GM18498 (cell line): Measurements from ENCODE around the gene MSLN.

ENCODE experiments used
- ATAC-seq: cut with Tn5 transposase; IDR thresholded peaks from one replicate; pipeline ENCODE4 v1.9.1; 2021; ENCODE audit warnings: mild to moderate bottlenecking, moderate library complexity; ENCODE audit not compliant: unreplicated experiment

Gene MSLN

DNA sequence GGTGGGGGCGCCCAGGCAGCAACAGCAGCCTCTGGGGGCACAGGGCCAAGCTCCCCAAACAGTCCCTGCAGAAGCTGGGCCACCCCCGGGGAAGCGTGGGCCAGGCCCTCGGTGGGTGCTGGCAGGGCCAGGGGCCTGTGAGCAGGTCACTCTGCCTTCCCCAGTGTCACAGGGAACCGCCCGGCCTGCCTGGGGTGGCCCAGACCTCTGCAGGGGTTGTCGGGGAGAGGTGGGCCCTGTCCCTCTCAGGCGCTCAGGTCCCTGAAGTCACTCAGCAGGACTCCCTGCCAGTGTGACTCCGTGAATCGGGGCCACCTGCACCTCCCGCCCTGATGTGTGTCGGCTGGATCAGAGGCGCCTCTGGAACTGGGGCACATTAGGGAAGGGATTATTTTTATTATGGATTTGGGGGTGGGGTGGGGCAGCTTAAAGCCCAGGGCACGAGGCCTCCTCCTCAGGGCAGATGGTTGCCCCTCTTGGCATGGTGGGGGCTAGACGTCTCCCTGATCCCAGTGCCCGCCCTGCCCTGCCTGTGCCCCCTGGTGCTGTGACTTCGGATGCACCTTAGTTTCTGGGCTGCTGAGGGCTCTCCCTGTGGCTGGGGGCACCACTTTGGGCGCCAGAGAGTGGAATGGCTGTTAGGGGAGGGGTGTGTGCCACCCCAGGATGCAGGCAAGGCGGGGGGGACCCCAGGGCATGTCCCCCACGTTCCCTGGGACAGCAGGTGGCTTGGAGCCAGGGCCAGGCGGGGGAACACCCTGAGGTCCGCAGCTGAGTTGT, 41.2 kb downstream of the MSLN start:
- ATAC-seq, result no peak

DNA sequence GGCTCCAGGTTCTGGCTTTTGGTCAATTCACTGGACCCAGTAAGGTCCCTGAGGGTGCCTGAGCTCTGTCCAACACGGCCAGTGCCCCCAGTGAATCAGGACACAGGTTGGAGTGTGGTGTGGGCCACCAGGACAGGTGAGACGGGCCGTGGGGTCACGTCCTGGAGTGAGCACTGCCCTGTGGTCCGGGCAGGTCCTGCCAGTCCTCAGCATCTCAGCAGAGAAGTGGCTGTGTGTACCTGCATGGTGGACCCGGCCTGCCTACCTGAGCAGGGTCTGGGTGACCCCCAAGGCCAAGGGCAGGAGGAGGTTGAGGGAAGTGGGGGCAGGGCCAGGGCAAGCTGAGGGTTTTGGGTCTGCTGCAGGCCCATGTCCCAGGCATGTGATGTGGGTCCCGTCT, 41.9 kb downstream of the MSLN start:
- no peak for ATAC-seq

DNA sequence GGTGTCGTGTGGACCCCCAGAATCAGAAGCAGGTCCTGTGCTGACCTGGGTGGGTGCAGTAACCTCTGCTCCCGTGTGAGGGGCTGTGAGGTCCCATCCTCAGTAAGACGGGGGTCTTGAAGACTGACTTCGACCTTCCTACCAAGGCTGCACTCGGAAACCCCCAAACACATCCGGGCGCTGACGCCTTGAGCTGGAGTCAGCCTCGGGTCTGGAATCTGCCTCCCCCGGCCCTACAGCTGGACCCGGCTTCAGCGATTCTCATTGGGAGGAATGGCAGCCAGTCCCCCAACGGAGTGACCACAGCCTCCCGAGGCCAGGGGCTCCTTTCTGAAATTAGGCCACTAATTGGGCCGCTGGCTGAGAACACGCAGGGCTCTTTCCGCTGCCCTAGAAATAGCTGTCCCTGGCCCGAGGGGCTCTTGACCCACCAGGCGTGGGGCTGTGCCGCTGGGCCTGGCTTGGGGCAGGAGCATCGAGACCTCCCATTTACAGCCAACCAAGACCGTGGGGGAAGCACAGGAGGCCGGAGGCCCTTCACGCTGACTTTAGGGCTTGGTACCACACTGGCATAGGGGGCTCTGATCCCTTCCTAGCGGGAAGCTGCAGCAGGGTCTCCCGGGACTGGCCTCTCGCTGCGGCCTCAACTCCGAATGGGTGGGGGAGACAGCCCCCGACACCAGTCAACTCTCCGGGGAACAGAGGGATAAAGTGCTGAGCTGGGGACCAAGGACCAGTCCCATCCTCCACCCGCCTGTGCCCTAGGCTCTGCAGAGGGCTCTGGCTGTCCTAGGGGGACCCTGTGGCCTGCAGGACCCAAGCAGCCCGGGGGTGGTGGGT, 42.6 kb downstream of the MSLN start:
- no peak for ATAC-seq

GRCh38 chr16:803754-804080, 43.2 kb downstream of the MSLN start:
- no peak for ATAC-seq

DNA sequence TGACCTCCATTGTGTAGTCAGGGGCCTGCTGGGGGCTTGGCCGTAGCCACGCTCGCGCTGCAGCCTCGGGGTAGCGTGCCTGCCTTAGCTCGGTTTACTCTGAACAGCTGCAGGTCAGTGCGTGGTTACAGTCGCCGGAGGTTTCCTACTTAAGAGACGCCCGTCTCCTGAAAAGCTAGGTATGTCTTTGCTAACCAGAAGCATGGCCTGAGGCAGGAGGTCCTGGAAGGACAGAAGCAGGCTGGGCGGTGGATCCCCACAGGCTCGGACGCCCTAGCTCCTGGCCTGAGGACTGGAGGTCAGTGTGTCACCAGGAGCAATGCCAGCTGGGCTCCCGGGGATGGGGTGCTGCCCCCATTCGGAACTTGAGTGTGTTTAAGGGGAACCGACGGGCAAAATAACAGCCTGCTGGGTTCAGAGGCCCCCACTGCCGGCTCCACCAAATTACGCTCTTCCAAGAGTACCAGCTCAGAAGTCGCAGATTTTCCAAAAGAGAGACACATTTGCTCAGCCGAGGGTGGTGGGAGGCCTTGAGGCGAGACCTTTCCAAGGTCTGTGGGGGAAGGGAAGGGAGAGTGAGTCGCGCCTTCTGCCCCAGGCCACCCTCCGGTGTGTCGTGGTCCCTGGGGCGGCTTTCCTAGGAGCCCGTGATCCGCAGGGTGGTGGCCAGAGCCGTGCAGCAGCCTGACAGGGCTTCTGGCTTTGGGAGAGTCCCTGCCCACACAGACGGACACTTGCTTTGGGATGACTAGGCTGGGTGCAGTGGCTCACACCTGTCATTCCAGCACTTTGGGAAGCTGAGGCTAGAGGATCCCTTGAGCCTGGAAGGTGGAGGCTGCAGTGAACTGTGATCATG, 43.9 kb downstream of the MSLN start:
- no peak for ATAC-seq

- ATAC-seq, result no peak
Measured at GRCh38 chr16:805474-805873, 44.9 kb downstream of the MSLN start.

- ATAC-seq, result peak; percentile 93
Measured at GRCh38 chr16:807347-808084, 47.0 kb downstream of the MSLN start.

- no peak for ATAC-seq
Measured at GRCh38 chr16:808085-808386, 47.5 kb downstream of the MSLN start.

GRCh38 chr16:813204-813915, 52.8 kb downstream of the MSLN start:
- no peak for ATAC-seq

DNA sequence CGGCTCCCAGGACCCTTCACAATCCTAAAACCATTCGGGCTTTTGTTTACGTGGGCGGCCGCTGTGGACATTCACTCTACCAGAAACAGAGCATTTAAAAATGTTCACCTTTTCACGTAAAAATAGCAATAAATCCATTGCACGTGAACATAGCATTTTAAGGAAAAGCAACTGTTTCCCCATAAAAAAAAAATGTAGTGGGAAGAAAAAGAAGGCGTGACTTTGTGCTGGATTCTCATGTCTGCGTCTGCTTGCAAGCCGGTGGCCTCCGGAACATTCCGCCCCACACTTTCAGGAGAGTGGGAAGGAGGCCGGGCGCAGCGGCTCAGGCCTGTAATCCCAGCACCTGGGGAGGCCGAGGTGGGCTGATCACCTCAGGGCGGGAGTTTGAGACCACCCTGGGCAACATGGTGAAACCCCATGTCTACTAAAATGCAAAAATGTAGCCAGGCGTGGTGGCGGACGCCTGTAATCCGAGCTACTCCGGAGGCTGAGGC, 53.4 kb downstream of the MSLN start:
- ATAC-seq, result no peak

- no peak for ATAC-seq
Measured at GRCh38 chr16:814974-815373, 54.4 kb downstream of the MSLN start.

GRCh38 chr16:815861-816260, 55.3 kb downstream of the MSLN start:
- no peak for ATAC-seq

DNA sequence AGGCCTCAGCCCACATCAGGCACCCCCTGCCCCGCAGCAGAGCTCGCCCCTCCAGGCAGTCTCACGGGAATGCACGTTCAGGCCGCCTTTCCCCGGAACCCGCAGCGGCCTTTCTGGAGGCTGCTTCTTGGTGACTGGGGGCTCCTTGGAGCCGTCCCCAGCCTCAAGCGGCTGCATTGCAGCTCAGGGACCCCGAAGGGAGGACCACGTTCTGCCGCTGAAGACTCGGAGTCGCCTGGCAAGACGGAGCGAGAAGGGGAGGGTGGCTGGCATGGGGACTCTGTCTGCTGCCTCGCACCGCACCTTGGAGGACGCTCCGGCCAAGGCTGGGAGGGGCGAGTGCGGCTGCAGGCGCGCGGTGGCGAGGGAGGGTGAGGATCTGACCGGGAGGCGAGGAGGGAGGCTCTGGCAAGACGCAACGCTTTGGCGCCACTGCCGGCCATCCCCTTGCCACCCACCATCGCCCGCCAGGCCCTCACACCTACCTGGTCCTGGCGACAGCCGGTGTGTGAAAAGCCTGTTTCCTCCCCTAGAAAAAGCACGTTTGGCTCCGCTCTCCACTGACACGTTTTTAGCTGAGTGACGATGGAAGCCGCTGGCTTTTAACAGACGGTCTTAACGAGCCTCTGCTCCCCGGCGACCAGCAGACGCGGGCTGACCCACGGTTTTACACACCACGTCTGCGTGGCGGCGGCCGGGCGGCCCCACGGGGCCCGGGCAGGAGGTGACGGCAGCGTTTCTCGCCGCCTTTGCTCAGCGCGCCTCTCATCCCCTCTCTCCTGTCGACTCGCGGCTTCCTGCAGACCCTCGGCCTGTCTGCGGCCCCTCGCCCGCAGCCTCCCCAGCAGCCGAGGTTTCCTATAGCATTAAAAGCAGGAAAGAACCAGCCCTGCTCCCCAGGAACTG, 56.7 kb downstream of the MSLN start:
- no peak for ATAC-seq

DNA sequence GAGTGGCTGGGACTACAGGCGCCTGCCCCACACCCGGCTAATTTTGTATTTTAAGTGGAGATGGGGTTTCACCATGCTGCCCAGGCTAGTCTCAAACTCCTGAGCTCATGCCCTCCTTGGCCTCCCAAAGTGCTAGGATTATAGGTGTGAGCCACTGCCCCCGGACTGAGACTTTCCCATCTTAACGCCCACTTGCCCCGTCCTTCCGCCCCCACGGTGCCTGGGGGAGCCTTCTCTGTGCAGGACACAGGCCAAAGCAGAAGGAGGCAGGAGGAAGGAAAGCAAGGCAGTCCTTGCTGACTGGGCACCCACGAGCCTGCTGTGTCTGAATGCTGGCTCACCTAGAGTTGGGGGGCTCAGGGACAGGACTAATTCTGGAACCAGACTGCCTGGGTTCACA, 57.6 kb downstream of the MSLN start:
- ATAC-seq, result no peak
